ENCODE measurements around the gene LTBP1.

DNA sequence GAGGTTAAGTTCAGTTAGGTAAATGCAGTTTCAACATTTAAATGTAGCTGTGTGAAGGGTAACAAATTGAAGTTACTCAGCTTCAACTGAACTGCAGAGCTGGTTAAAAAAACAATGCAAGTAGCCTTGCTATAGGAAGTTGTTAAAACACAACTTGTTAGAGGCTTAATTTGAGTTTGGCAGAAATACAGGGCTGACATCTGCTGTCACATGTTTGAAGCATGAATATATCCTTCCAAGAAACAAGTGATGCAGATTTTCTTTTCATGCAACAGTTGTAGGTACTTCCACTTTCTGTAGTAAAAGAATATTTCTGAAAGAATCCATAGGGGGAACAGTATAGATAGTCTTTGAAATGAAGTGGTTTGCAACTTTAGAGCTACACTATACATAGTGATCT is 321.0 kb downstream of the LTBP1 start:
- TF ChIP-seq, protein P1, sequence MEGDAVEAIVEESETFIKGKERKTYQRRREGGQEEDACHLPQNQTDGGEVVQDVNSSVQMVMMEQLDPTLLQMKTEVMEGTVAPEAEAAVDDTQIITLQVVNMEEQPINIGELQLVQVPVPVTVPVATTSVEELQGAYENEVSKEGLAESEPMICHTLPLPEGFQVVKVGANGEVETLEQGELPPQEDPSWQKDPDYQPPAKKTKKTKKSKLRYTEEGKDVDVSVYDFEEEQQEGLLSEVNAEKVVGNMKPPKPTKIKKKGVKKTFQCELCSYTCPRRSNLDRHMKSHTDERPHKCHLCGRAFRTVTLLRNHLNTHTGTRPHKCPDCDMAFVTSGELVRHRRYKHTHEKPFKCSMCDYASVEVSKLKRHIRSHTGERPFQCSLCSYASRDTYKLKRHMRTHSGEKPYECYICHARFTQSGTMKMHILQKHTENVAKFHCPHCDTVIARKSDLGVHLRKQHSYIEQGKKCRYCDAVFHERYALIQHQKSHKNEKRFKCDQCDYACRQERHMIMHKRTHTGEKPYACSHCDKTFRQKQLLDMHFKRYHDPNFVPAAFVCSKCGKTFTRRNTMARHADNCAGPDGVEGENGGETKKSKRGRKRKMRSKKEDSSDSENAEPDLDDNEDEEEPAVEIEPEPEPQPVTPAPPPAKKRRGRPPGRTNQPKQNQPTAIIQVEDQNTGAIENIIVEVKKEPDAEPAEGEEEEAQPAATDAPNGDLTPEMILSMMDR (IDR thresholded peaks at IDR 0.05; ENCODE audit: poor library complexity): peak; percentile 9
- TF ChIP-seq EZH2 (IDR thresholded peaks at IDR 0.05; ENCODE audit: borderline replicate concordance) (no peak), EZH2phosphoT487 (IDR thresholded peaks at IDR 0.05; ENCODE audit: low read depth, severe bottlenecking, unreplicated experiment) (no peak)

All from hepatocyte (in vitro differentiated cells).